MCF 10A (cell line): ENCODE measurements around the gene C12orf50. TPM values are rescaled to one million over a fixed set of nuclear protein-coding genes. Genes with fewer than 3 reads are reported as not detected.

Experiments used
- BruUV-seq: library from RNA; stranded (reverse); fragments of 400-500 nt; replicated peaks from 2 replicates; lab custom pipeline; 2021; lab: Mats Ljungman, UMichigan
- CTCF ChIA-PET: fragments of 300-600 bp; sonication (Branson Sonifier 250); formaldehyde crosslinking; extraction: SDS; loops from one replicate; lab custom pipeline; 2021; ENCODE audit warnings: antibody characterized with exemption, inconsistent platforms; lab: Yijun Ruan, JAX
- POLR2A ChIA-PET: fragments of 300-600, 350-650 bp; sonication (Branson Sonifier 250); formaldehyde crosslinking; extraction: SDS; loops from one replicate; lab custom pipeline; 2020; ENCODE audit warnings: antibody characterized with exemption, inconsistent platforms; lab: Yijun Ruan, JAX
- DNase-seq: peaks from one replicate; pipeline ENCODE4 v3.0.0-alpha.2; 2018; ENCODE audit not compliant: unreplicated experiment
- H3K27ac Mint-ChIP-seq: one replicate; pipeline ENCODE4 v1.8.0; 2022; ENCODE audit warnings: mild to moderate bottlenecking, low read depth, mixed read lengths; ENCODE audit not compliant: unreplicated experiment
- H3K27me3 Mint-ChIP-seq: one replicate; pipeline ENCODE4 v1.8.0; 2022; ENCODE audit warnings: mixed read lengths; ENCODE audit not compliant: insufficient read depth, unreplicated experiment
- H3K36me3 Mint-ChIP-seq: one replicate; pipeline ENCODE4 v1.8.0; 2022; ENCODE audit warnings: mild to moderate bottlenecking, moderate library complexity, mixed read lengths; ENCODE audit not compliant: insufficient read depth, unreplicated experiment
- H3K4me1 Mint-ChIP-seq: one replicate; pipeline ENCODE4 v1.8.0; 2022; ENCODE audit warnings: mixed read lengths; ENCODE audit not compliant: insufficient read depth, unreplicated experiment
- H3K4me3 Mint-ChIP-seq: one replicate; pipeline ENCODE4 v1.8.0; 2022; ENCODE audit warnings: mild to moderate bottlenecking, moderate library complexity, mixed read lengths; ENCODE audit not compliant: unreplicated experiment
- H3K9me3 Mint-ChIP-seq: one replicate; pipeline ENCODE4 v1.8.0; 2022; ENCODE audit warnings: mixed read lengths; ENCODE audit not compliant: unreplicated experiment
- CTCF ChIP-seq: fragments of 200-600 bp; IDR thresholded peaks from one replicate; pipeline ENCODE4 v1.8.0; 2022; ENCODE audit warnings: antibody characterized with exemption, mild to moderate bottlenecking; ENCODE audit not compliant: unreplicated experiment
- intact Hi-C: fragments of 100-400 bp; cut with micrococcal nuclease; formaldehyde crosslinking; loops from 2 replicates; pipeline ENCODE4 v1.14.1; 2022
- total RNA-seq: library from RNA; stranded (reverse); gene quantifications from 2 replicates; pipeline ENCODE4 v1.2.3, GENCODE V29; 2022

Gene C12orf50
- total RNA-seq, 1 experiment from 2014 or later, result not detected

GRCh38 chr12:88015825-88016224 is 13.4 kb downstream of the C12orf50 start:
- intact Hi-C loops, result no loop called here
- no peak for DNase-seq
- Mint-ChIP-seq H3K9me3 (peaks cover 16% of the 10 kb centered on the region), H3K36me3 (no peaks in the 10 kb centered on the region), H3K4me1 (no peaks in the 10 kb centered on the region), H3K4me3 (no peak overlapping the region), H3K27ac (no peak overlapping the region), H3K27me3 (no peaks in the 10 kb centered on the region)
- no TSS peak for BruUV-seq
- ChIA-PET CTCF (no interaction called here), POLR2A (interaction anchor here (0.7 kb wide), 1 partner anchor 186 kb away, joined by 3 read pairs; no protein-coding TSS in a partner anchor)
- TF ChIP-seq CTCF, result no peak

- no peaks in the 10 kb centered on the region for H3K4me1 Mint-ChIP-seq
- BruUV-seq, result no TSS peak
- ChIA-PET POLR2A (no interaction called here), CTCF (no interaction called here)
- intact Hi-C loops, result no loop called here
- no peak for TF ChIP-seq CTCF
- no peak overlapping the region for H3K4me3 Mint-ChIP-seq
- H3K27me3 Mint-ChIP-seq, result no peaks in the 10 kb centered on the region
- H3K9me3 Mint-ChIP-seq, result no peaks in the 10 kb centered on the region
- no peaks in the 10 kb centered on the region for H3K36me3 Mint-ChIP-seq
- DNase-seq, result no peak
- no peak overlapping the region for H3K27ac Mint-ChIP-seq
Measured at GRCh38 chr12:88011755-88012154, 17.4 kb downstream of the C12orf50 start.

GRCh38 chr12:88006351-88006750 is 22.9 kb downstream of the C12orf50 start:
- no TSS peak for BruUV-seq
- DNase-seq, result no peak
- ChIA-PET POLR2A (no interaction called here), CTCF (interaction anchor here (0.6 kb wide), 1 partner anchor 111 kb away, joined by 4 read pairs; no protein-coding TSS in a partner anchor)
- H3K9me3 Mint-ChIP-seq, result no peaks in the 10 kb centered on the region
- H3K36me3 Mint-ChIP-seq, result no peaks in the 10 kb centered on the region
- no peak for TF ChIP-seq CTCF
- intact Hi-C loops, result no loop called here
- H3K27ac Mint-ChIP-seq, result no peak overlapping the region
- no peaks in the 10 kb centered on the region for H3K27me3 Mint-ChIP-seq
- no peaks in the 10 kb centered on the region for H3K4me1 Mint-ChIP-seq
- H3K4me3 Mint-ChIP-seq, result no peak overlapping the region

GRCh38 chr12:88001327-88001726 is 27.9 kb downstream of the C12orf50 start:
- DNase-seq, result no peak
- Mint-ChIP-seq H3K4me1 (no peaks in the 10 kb centered on the region), H3K36me3 (no peaks in the 10 kb centered on the region), H3K27ac (no peak overlapping the region), H3K9me3 (no peaks in the 10 kb centered on the region), H3K27me3 (no peaks in the 10 kb centered on the region), H3K4me3 (no peak overlapping the region)
- ChIA-PET CTCF (interaction anchor here (0.7 kb wide), 1 partner anchor 72 kb away, joined by 4 read pairs; no protein-coding TSS in a partner anchor), POLR2A (no interaction called here)
- no peak for TF ChIP-seq CTCF
- intact Hi-C loops, result no loop called here
- no TSS peak for BruUV-seq
